ENCODE data around the gene MAP1LC3B.
"Not testable (repeated sequence)": the region's sequence is repeated elsewhere in the genome, so short reads cannot be mapped to it uniquely, and the experiment has no call there.

Gene MAP1LC3B

GRCh38 chr16:87361916-87362619 is 30.1 kb upstream of the MAP1LC3B start:
- no peak for DNase-seq

- not testable (repeated sequence) for DNase-seq
Measured at GRCh38 chr16:87362828-87363559, 29.1 kb upstream of the MAP1LC3B start.

- DNase-seq, result no peak
Measured at GRCh38 chr16:87363771-87364455, 28.2 kb upstream of the MAP1LC3B start.

GRCh38 chr16:87365021-87365713 is 27.0 kb upstream of the MAP1LC3B start:
- no peak for DNase-seq

GRCh38 chr16:87366288-87366687 is 25.8 kb upstream of the MAP1LC3B start:
- no peak for DNase-seq

- DNase-seq, result no peak
Measured at GRCh38 chr16:87366930-87367329, 25.2 kb upstream of the MAP1LC3B start.

- DNase-seq, result no peak
Measured at GRCh38 chr16:87367529-87367928, 24.6 kb upstream of the MAP1LC3B start.

GRCh38 chr16:87368029-87368770 is 23.9 kb upstream of the MAP1LC3B start:
- DNase-seq, result no peak

GRCh38 chr16:87369117-87369765 is 22.9 kb upstream of the MAP1LC3B start:
- DNase-seq, result no peak

GRCh38 chr16:87369796-87370719 is 22.1 kb upstream of the MAP1LC3B start:
- DNase-seq, result no peak

- DNase-seq, result no peak
Measured at GRCh38 chr16:87371261-87371866, 20.8 kb upstream of the MAP1LC3B start.

GRCh38 chr16:87372305-87372704 is 19.8 kb upstream of the MAP1LC3B start:
- DNase-seq, result no peak

GRCh38 chr16:87374313-87374712 is 17.8 kb upstream of the MAP1LC3B start:
- DNase-seq, result no peak

GRCh38 chr16:87375426-87376135 is 16.6 kb upstream of the MAP1LC3B start:
- no peak for DNase-seq

GRCh38 chr16:87376660-87377059 is 15.5 kb upstream of the MAP1LC3B start:
- no peak for DNase-seq

GRCh38 chr16:87379312-87379752 is 12.8 kb upstream of the MAP1LC3B start:
- not testable (repeated sequence) for DNase-seq

GRCh38 chr16:87380403-87380802 is 11.7 kb upstream of the MAP1LC3B start:
- DNase-seq, result no peak

GRCh38 chr16:87380881-87381280 is 11.3 kb upstream of the MAP1LC3B start:
- no peak for DNase-seq

GRCh38 chr16:87382023-87382785 is 9.9 kb upstream of the MAP1LC3B start:
- DNase-seq, result no peak

Data from activated CD4-positive, alpha-beta T cell treated with anti-CD3 and anti-CD28 coated beads for 4 hours (primary cell).